OCI-LY7 (cell line): ENCODE results near the gene PDCD10. TPM values are rescaled to one million over a fixed set of nuclear protein-coding genes. Genes with fewer than 3 reads are reported as not detected.

Experiments
- BruUV-seq: library from RNA; stranded (reverse); fragments of 400-500 nt; replicated peaks from 2 replicates; lab custom pipeline; 2021; lab: Mats Ljungman, UMichigan
- CTCF ChIA-PET: fragments of 300-600 bp; sonication (Branson Sonifier 250); formaldehyde crosslinking; loops from one replicate; lab custom pipeline; 2022; ENCODE audit warnings: antibody characterized with exemption; ENCODE audit not compliant: unreplicated experiment; lab: Charles Lee
- POLR2A ChIA-PET: fragments of 300-600 bp; sonication (Branson Sonifier 250); formaldehyde crosslinking; loops from one replicate; lab custom pipeline; 2022; ENCODE audit warnings: antibody characterized with exemption; lab: Charles Lee
- DNase-seq: peaks from one replicate; pipeline ENCODE4 v3.0.0-alpha.2; 2015; ENCODE audit warnings: low spot score
- H2AFZ ChIP-seq: fragments of 200-600 bp; sonication (generic), shearing (Covaris generic); 2 replicates; pipeline ENCODE4 v1.6.1; 2014; ENCODE audit warnings: mild to moderate bottlenecking, antibody characterized with exemption, low read length, moderate library complexity
- H3K27ac ChIP-seq: fragments of 200-600 bp; sonication (generic); 2 replicates; pipeline ENCODE4 v1.5.1; 2014; ENCODE audit warnings: mixed run types, low read depth, mild to moderate bottlenecking, moderate library complexity, low read length, inconsistent platforms; ENCODE audit not compliant: poor library complexity, severe bottlenecking
- H3K36me3 ChIP-seq: fragments of 200-600 bp; sonication (generic); 2 replicates; pipeline ENCODE4 v1.6.1; 2014; ENCODE audit warnings: mild to moderate bottlenecking, antibody characterized with exemption, low read length, moderate library complexity, mixed read lengths; ENCODE audit not compliant: insufficient read depth
- H3K4me1 ChIP-seq: fragments of 200-600 bp; sonication (generic); 2 replicates; pipeline ENCODE4 v1.5.1; 2014; ENCODE audit warnings: mild to moderate bottlenecking, low read length; ENCODE audit not compliant: insufficient read depth, poor library complexity, severe bottlenecking
- H3K4me2 ChIP-seq: fragments of 200-600 bp; sonication (generic); 2 replicates; pipeline ENCODE4 v1.6.1; 2014; ENCODE audit warnings: mild to moderate bottlenecking, low read length
- H3K4me3 ChIP-seq: fragments of 200-600 bp; sonication (generic); 2 replicates; pipeline ENCODE4 v1.5.1; 2014; ENCODE audit warnings: mild to moderate bottlenecking, low read depth, low read length; ENCODE audit not compliant: poor library complexity, severe bottlenecking
- H3K79me2 ChIP-seq: fragments of 200-600 bp; sonication (generic); 2 replicates; pipeline ENCODE4 v1.6.1; 2016; ENCODE audit warnings: low read depth, mild to moderate bottlenecking, low read length, moderate library complexity, mixed read lengths; ENCODE audit not compliant: insufficient read depth
- H3K9me2 ChIP-seq: fragments of 200-600 bp; sonication (generic); 2 replicates; pipeline ENCODE4 v1.6.1; 2016; ENCODE audit warnings: mild to moderate bottlenecking, low read length, mixed read lengths; ENCODE audit not compliant: insufficient read depth
- H3K9me3 ChIP-seq: fragments of 200-600 bp; sonication (generic); 2 replicates; pipeline ENCODE4 v1.6.1; 2014; ENCODE audit warnings: mild to moderate bottlenecking, mixed run types, low read length, mixed read lengths
- H4K20me1 ChIP-seq: fragments of 200-600 bp; sonication (generic); 2 replicates; pipeline ENCODE4 v1.6.1; 2014; ENCODE audit warnings: mild to moderate bottlenecking, antibody characterized with exemption, low read length, moderate library complexity, mixed read lengths; ENCODE audit not compliant: insufficient read depth
- CTCF ChIP-seq: fragments of 200-600 bp; sonication (generic); conservative IDR thresholded peaks from 2 replicates; pipeline ENCODE4 v1.5.1; 2014; ENCODE audit warnings: mild to moderate bottlenecking, antibody characterized with exemption, low read length, moderate library complexity, mixed read lengths
- EZH2phosphoT487 ChIP-seq: fragments of 200-600 bp; sonication (generic); IDR thresholded peaks from 2 replicates; pipeline ENCODE4 v1.6.1; 2018; ENCODE audit warnings: low read depth, borderline replicate concordance, mild to moderate bottlenecking, mixed run types, antibody characterized with exemption, low read length, moderate library complexity, mixed read lengths
- intact Hi-C: fragments of 100-400 bp; cut with micrococcal nuclease; formaldehyde crosslinking; loops from one replicate; pipeline ENCODE4 v1.10.0; 2022; ENCODE audit not compliant: unreplicated experiment
- total RNA-seq, 2 experiments: library from RNA; depleted of rRNA in 1 of 2; stranded (reverse); fragments of >200 nt in 1 of 2; shearing (Covaris generic) in 1 of 2; gene quantifications; 2 replicates each; pipeline ENCODE4 v1.2.3, GENCODE V29; 2014 to 2022

Gene PDCD10
- total RNA-seq, 2 experiments from 2014 or later = 76.3 to 84.4 TPM

- H3K4me1 ChIP-seq = peaks cover 55% of the 10 kb centered on the region
- peaks cover 87% of the 10 kb centered on the region for H3K79me2 ChIP-seq
- H3K9me3 ChIP-seq = no peaks in the 10 kb centered on the region
- no peak overlapping the region for H2AFZ ChIP-seq
- DNase-seq = no peak
- H3K9me2 ChIP-seq = no peaks in the 10 kb centered on the region
- ChIA-PET POLR2A (interaction anchor here (0.6 to 1.5 kb wide), 3 partner anchors 9 to 168 kb away, joined by 3 to 4 read pairs (median 3); no protein-coding TSS in a partner anchor), CTCF (no interaction called here)
- TF ChIP-seq EZH2phosphoT487 (no peak), CTCF (no peak)
- peaks cover 23% of the 10 kb centered on the region for H3K36me3 ChIP-seq
- H3K4me3 ChIP-seq = no peak overlapping the region
- H3K4me2 ChIP-seq = peak overlapping the region; percentile 95; the same call in 1 of the 2 replicates
- peaks cover 71% of the 10 kb centered on the region for H4K20me1 ChIP-seq
- intact Hi-C loops = loop anchor here (10.0 kb wide), 1 partner anchor 473 kb away; no protein-coding TSS in a partner anchor
- no peak overlapping the region for H3K27ac ChIP-seq
- BruUV-seq = no TSS peak
These were observed 3.3 kb downstream of the PDCD10 start for GRCh38 chr3:167731393-167731792.

GRCh38 chr3:167729591-167729990, 5.1 kb downstream of the PDCD10 start:
- intact Hi-C loops = no loop called here
- H3K4me3 ChIP-seq = no peak overlapping the region
- CTCF ChIA-PET = interaction anchor here (1.0 kb wide), 1 partner anchor 20 kb away, joined by 3 read pairs; no protein-coding TSS in a partner anchor
- H2AFZ ChIP-seq = no peak overlapping the region
- H3K27ac ChIP-seq = no peak overlapping the region
- H4K20me1 ChIP-seq = peaks cover 75% of the 10 kb centered on the region
- H3K9me2 ChIP-seq = no peaks in the 10 kb centered on the region
- no peaks in the 10 kb centered on the region for H3K9me3 ChIP-seq
- H3K36me3 ChIP-seq = peaks cover 34% of the 10 kb centered on the region
- DNase-seq = peak; percentile 20
- no TSS peak for BruUV-seq
- H3K4me2 ChIP-seq = peak overlapping the region; percentile 14; the same call in 1 of the 2 replicates
- H3K4me1 ChIP-seq = peaks cover 56% of the 10 kb centered on the region
- no peak for TF ChIP-seq EZH2phosphoT487
- no peak for TF ChIP-seq CTCF
- peaks cover 97% of the 10 kb centered on the region for H3K79me2 ChIP-seq
- POLR2A ChIA-PET = interaction anchor here (0.7 to 1.6 kb wide), 6 partner anchors 9 to 437 kb away, joined by 3 to 4 read pairs (median 3); no protein-coding TSS in a partner anchor

- intact Hi-C loops = no loop called here
- H3K9me2 ChIP-seq = no peaks in the 10 kb centered on the region
- no peaks in the 10 kb centered on the region for H3K9me3 ChIP-seq
- H3K36me3 ChIP-seq = peaks cover 42% of the 10 kb centered on the region
- H4K20me1 ChIP-seq = peaks cover 71% of the 10 kb centered on the region
- TF ChIP-seq CTCF (no peak), EZH2phosphoT487 (no peak)
- no peak overlapping the region; the same call in 1 of the 2 replicates for H3K4me2 ChIP-seq
- ChIA-PET POLR2A (interaction anchor here (0.7 to 1.6 kb wide), 5 partner anchors 11 to 438 kb away, joined by 3 to 4 read pairs (median 3); no protein-coding TSS in a partner anchor), CTCF (no interaction called here)
- no peak overlapping the region for H3K4me3 ChIP-seq
- no peak overlapping the region for H2AFZ ChIP-seq
- peaks cover 56% of the 10 kb centered on the region for H3K4me1 ChIP-seq
- no peak for DNase-seq
- peaks cover 100% of the 10 kb centered on the region for H3K79me2 ChIP-seq
- no TSS peak for BruUV-seq
- no peak overlapping the region for H3K27ac ChIP-seq
These were observed 5.9 kb downstream of the PDCD10 start for GRCh38 chr3:167728632-167729323.
